ENCODE data around the gene KCNN3. TPM values are rescaled to one million over a fixed set of nuclear protein-coding genes. Genes with fewer than 3 reads are reported as not detected.

Gene KCNN3
- total and polyA plus RNA-seq, 2 of the 8 experiments (the other 6 are each of a cell fraction or from before 2014, with no cell fraction given): 2.8 to 3.7 TPM

GRCh38 chr1:154772606-154773506 is 97.2 kb downstream of the KCNN3 start (continued):
- no peak for TF ChIP-seq E2F6 (IDR thresholded peaks at IDR 0.05)
